ENCODE measurements around the gene YEATS2. TPM values are rescaled to one million over a fixed set of nuclear protein-coding genes. Genes with fewer than 3 reads are reported as not detected.

YEATS2 gene
- total RNA-seq, 1 experiment from 2014 or later, result 38.6 TPM

- DNase-seq (ENCODE audit: low read depth, low spot score) (no peak), ATAC-seq (no peak)
- no peaks in the 10 kb centered on the region for H3K4me1 ChIP-seq (ENCODE audit: control insufficient read depth in 1 of 2, insufficient read depth in 2 of 2, low read length in 2 of 2)
- no TSS peak for BruUV-seq (replicated peaks)
- H3K79me2 ChIP-seq (ENCODE audit: insufficient read depth, low read length), result peaks cover 17% of the 10 kb centered on the region
- TF ChIP-seq EZH2 (IDR thresholded peaks at IDR 0.05) (no peak), ZBTB33 (IDR thresholded peaks at IDR 0.05; ENCODE audit: extremely low read depth, insufficient replicate concordance, low read length) (no peak), ELF1 (IDR thresholded peaks at IDR 0.05; ENCODE audit: borderline replicate concordance, low read depth) (no peak), POLR2AphosphoS5 (IDR thresholded peaks at IDR 0.05; ENCODE audit: low read depth, low read length) (no peak), ZFX (IDR thresholded peaks at IDR 0.05) (no peak), REST (IDR thresholded peaks at IDR 0.05; ENCODE audit: low read depth) (no peak)
- H2AFZ ChIP-seq (ENCODE audit: low read depth, low read length, poor library complexity, severe bottlenecking), result no peak overlapping the region
- H3K4me2 ChIP-seq (ENCODE audit: low read length), result no peak overlapping the region
- H3K27ac ChIP-seq (ENCODE audit: low read depth, low read length), result no peak overlapping the region
- ChIA-PET CTCF (no interaction called here), POLR2A (no interaction called here), RAD21 (ENCODE audit: low non-redundant PET in 1 of 2, low total read pairs in 2 of 2, uncharacterized antibody in 2 of 2, unreplicated experiment in 2 of 2) (no interaction called here)
- H3K36me3 ChIP-seq (ENCODE audit: control insufficient read depth in 1 of 2, insufficient read depth in 2 of 2, low read length in 2 of 2), result peaks cover 5 to 16% of the 10 kb centered on the region in 2 experiments; a peak in 3 of 4 replicates
- H3K4me3 ChIP-seq (replicated peaks in 1 of 2; ENCODE audit: low read depth in 1 of 2, low read length in 2 of 2), result no peak overlapping the region
- no peaks in the 10 kb centered on the region for H3K9me2 ChIP-seq (ENCODE audit: insufficient read depth)
- H3K9me3 ChIP-seq (ENCODE audit: control insufficient read depth in 1 of 2, insufficient read depth in 1 of 2, low read depth in 1 of 2, low read length in 2 of 2), result no peaks in the 10 kb centered on the region
- H3K9ac ChIP-seq (ENCODE audit: low read length), result no peak overlapping the region
- H3K27me3 ChIP-seq (ENCODE audit: insufficient read depth, low read length), result no peaks in the 10 kb centered on the region
- intact Hi-C loops (cut with micrococcal nuclease), result no loop called here
- H4K20me1 ChIP-seq (ENCODE audit: insufficient read depth), result 0 out of 2 replicates have a peak, but pooled peaks cover 1% of the 10 kb centered on the region
Observed at GRCh38 chr3:183854318-183855035, 156.9 kb downstream of the YEATS2 start.

All from HCT116 (cell line).